ENCODE results near the gene TLR10.

- TF ChIP-seq MIER2 (CRISPR knock-in tag; IDR thresholded peaks at IDR 0.05) (no peak), ZNF33A (CRISPR knock-in tag; IDR thresholded peaks at IDR 0.05; ENCODE audit: borderline replicate concordance) (no peak), ZNF33B (CRISPR knock-in tag; IDR thresholded peaks at IDR 0.05) (no peak), CBX5 (CRISPR knock-in tag; IDR thresholded peaks at IDR 0.05; ENCODE audit: borderline replicate concordance) (no peak), ZBTB43 (CRISPR knock-in tag; conservative IDR thresholded peaks at IDR 0.05) (no peak)
- TF ChIP-seq, protein P1, sequence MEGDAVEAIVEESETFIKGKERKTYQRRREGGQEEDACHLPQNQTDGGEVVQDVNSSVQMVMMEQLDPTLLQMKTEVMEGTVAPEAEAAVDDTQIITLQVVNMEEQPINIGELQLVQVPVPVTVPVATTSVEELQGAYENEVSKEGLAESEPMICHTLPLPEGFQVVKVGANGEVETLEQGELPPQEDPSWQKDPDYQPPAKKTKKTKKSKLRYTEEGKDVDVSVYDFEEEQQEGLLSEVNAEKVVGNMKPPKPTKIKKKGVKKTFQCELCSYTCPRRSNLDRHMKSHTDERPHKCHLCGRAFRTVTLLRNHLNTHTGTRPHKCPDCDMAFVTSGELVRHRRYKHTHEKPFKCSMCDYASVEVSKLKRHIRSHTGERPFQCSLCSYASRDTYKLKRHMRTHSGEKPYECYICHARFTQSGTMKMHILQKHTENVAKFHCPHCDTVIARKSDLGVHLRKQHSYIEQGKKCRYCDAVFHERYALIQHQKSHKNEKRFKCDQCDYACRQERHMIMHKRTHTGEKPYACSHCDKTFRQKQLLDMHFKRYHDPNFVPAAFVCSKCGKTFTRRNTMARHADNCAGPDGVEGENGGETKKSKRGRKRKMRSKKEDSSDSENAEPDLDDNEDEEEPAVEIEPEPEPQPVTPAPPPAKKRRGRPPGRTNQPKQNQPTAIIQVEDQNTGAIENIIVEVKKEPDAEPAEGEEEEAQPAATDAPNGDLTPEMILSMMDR (CRISPR knock-in tag; IDR thresholded peaks at IDR 0.05), result no peak
Observed at GRCh38 chr4:38785901-38786402, 3.2 kb upstream of the TLR10 start.
